Mucosa of descending colon (tissue), 3 donors: ENCODE data around the gene BCAT1. TPM values are rescaled to one million over a fixed set of nuclear protein-coding genes. Genes with fewer than 3 reads are reported as not detected.

Experiments
- ATAC-seq: fragments of 200-7000 bp; cut with Tn5 transposase; one replicate; pipeline ENCODE4 v1.9.1; 2020; ENCODE audit warnings: mild to moderate bottlenecking, moderate library complexity
- DNase-seq, 3 donors: peaks; one replicate each; pipeline ENCODE4 v3.0.0-alpha.2; 2020
- H3K36me3 ChIP-seq: fragments of 200-600 bp; one replicate; pipeline ENCODE4 v1.8.0; 2021; ENCODE audit warnings: low read depth, mild to moderate bottlenecking
- H3K4me1 ChIP-seq: fragments of 200-600 bp; one replicate; pipeline ENCODE4 v1.8.0; 2021; ENCODE audit warnings: low read depth, mild to moderate bottlenecking
- H3K4me3 ChIP-seq: fragments of 200-600 bp; one replicate; pipeline ENCODE4 v1.8.0; 2021; ENCODE audit warnings: mild to moderate bottlenecking
- H3K9me3 ChIP-seq: fragments of 200-600 bp; one replicate; pipeline ENCODE4 v1.8.0; 2021; ENCODE audit warnings: mild to moderate bottlenecking
- intact Hi-C, 2 donors: fragments of 100-400 bp; cut with DNase I in 1 of 2; cut with micrococcal nuclease in 1 of 2; formaldehyde crosslinking; loops; one replicate each; pipeline versions ENCODE4 v1.11.0 to v1.11.1; 2022; cut with DNase I, micrococcal nuclease
- total RNA-seq, 3 donors: library from RNA; stranded (reverse); fragmentation: NEBNext Ultra II Directional in 2 of 3; extraction: Animal tissue kit (Norgen Biotek cat#: 25700) in 2 of 3; gene quantifications; one replicate each; pipeline versions ENCODE4 v1.2.1 to v1.2.4, GENCODE V29; 2021 to 2023
- TF ChIP-seq, protein P1 (sequence below): fragments of 200-600 bp; IDR thresholded peaks from one replicate; pipeline ENCODE4 v1.8.0; 2022; ENCODE audit warnings: antibody characterized with exemption, mild to moderate bottlenecking
- donor health status: DM: no; HTN: no; CAD: no; lungs with moderate emphysema.
- donor health status: DM: no; HTN: no; CAD: no.
- donor health status: DM: no; HTN: yes; CAD: no.

Gene BCAT1
- total RNA-seq, 3 donors from 2014 or later: 5.3 to 19.7 (median 11.1) TPM

DNA sequence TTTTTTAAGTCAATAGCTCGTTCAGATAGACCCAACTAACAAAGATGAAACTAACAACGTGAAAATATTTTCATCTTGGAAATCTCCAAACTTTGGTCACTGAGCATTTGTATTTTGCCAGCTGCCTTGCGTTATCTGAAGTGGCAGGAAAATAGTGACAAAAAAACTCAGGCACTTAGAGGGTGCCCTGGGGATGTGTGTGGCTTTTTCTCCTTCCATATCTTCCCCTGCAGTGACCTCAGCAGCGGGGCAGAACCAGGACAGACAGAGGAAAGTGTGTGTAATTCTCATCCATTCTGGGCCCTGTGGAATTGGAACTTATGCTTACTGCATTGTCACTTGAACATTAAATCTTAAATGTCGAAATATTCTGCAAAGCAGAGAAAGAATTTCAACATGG, 152.0 kb downstream of the BCAT1 start:
- ATAC-seq: no peak

DNA sequence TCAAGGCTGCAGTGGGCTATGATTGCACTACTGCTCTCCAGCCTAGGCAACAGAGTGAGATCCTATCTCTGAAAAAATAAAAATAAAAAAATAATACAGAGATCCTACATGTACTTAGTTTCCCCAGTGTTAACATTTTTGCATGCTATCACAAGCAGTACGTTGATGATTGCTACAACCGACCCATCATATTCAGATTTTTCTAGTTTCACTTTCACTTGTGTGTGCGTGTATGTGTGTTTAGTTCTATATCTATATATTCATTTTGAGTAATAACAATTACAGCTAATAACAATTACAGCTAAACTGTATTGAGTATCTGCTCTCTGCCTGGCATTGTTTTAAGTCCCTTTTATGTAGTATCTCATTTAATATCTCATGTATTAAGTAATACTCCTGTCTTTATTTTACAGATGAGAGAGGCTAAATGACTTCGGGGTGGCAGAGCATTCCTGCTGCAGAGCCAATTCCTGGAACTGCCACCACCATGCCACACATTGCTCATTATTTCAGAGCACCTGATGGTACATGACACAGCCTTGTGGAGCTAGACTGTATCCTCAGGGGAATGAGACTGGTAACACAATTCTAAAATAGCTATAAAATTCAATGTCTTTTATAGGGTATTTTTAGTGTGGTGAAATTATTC, 153.1 kb downstream of the BCAT1 start:
- DNase-seq: no peak
- Histone ChIP-seq H3K36me3 (no peaks in the 10 kb centered on the region), H3K4me1 (no peaks in the 10 kb centered on the region), H3K4me3 (no peak overlapping the region), H3K9me3 (no peaks in the 10 kb centered on the region)
- intact Hi-C loops: no loop called here
- ATAC-seq: peak; percentile 56
- TF ChIP-seq, protein P1, sequence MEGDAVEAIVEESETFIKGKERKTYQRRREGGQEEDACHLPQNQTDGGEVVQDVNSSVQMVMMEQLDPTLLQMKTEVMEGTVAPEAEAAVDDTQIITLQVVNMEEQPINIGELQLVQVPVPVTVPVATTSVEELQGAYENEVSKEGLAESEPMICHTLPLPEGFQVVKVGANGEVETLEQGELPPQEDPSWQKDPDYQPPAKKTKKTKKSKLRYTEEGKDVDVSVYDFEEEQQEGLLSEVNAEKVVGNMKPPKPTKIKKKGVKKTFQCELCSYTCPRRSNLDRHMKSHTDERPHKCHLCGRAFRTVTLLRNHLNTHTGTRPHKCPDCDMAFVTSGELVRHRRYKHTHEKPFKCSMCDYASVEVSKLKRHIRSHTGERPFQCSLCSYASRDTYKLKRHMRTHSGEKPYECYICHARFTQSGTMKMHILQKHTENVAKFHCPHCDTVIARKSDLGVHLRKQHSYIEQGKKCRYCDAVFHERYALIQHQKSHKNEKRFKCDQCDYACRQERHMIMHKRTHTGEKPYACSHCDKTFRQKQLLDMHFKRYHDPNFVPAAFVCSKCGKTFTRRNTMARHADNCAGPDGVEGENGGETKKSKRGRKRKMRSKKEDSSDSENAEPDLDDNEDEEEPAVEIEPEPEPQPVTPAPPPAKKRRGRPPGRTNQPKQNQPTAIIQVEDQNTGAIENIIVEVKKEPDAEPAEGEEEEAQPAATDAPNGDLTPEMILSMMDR: no peak

More for the DNA sequence above, 152.0 kb downstream of the BCAT1 start:
- H3K9me3 ChIP-seq: no peaks in the 10 kb centered on the region
- no peaks in the 10 kb centered on the region for H3K36me3 ChIP-seq
- no peaks in the 10 kb centered on the region for H3K4me1 ChIP-seq
- no peak overlapping the region for H3K4me3 ChIP-seq
- DNase-seq: no peak
- TF ChIP-seq, protein P1: no peak
- intact Hi-C loops: no loop called here

DNA sequence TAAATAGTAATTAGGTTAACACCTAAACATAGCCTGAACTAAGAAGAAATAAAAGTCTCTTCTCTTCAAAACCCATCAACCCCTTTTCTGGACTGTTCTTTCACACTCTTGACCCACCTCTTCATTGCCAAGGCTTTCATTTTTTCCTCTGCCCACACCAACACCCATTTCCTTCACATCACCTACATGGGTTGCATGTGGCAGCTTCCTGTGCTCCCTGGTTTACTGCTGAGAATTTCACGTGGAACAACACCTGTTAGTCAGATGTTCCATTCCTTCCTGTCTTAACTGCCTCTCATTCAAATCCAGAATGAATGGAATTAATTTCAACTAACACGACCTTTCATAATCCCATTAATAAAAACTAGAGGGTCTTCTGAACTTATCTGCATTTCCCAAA, 157.3 kb downstream of the BCAT1 start:
- DNase-seq: no peak
- TF ChIP-seq, protein P1: no peak
- Histone ChIP-seq H3K4me1 (no peaks in the 10 kb centered on the region), H3K4me3 (no peak overlapping the region), H3K36me3 (no peaks in the 10 kb centered on the region), H3K9me3 (no peaks in the 10 kb centered on the region)
- intact Hi-C loops: no loop called here
- no peak for ATAC-seq

DNA sequence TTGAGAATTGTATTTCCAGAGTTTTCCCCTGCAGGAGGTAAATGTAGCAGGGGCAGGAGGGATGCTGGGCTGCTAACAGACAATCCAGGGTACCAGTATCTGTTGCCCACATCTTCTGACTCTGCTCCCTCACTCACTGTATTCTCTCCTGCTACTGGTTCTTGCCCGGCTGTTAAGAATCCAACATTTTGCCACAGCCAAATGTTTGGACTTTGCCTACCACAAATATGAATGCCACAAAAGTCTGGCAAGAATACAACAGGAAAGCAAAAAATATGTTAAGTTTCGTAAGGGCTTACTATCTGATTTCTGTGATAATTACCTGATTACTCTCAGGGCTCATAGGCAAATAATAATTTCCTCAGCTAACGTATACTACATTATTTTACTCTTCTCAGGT, 160.0 kb downstream of the BCAT1 start:
- Histone ChIP-seq H3K36me3 (no peaks in the 10 kb centered on the region), H3K4me1 (no peaks in the 10 kb centered on the region), H3K9me3 (no peaks in the 10 kb centered on the region), H3K4me3 (no peak overlapping the region)
- intact Hi-C loops: no loop called here
- DNase-seq (no peak), ATAC-seq (no peak)
- TF ChIP-seq, protein P1: no peak

DNA sequence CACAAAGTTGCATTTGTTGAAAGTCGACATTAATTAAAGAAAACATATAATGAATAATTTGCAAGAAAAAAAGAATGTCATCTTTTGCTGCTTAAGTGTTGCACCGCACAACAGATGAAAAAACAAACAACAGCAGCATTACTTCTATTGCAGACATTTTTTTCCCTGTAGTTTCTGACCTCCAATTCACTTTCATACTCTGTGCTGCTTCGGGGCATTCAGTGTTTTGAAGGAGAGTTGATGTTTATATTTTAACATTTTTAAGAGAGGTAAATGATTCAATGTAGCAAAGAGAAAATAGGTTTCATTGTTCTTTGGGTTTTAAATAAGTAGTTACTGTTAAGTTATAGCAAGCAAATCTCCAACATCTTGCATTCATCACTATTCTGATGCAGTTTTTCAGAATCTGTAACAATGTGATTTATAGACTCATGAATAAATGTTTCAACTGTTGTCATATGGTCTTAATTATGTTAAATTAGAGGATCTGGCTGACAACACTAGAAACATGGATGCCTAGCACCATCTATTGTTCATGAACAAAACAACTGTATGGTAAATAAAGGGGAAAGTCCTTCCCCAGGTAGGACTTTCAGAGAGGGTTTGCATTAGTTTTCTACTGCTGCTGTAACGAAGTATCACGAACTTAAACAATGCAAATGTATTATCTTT, 168.1 kb downstream of the BCAT1 start:
- DNase-seq (no peak), ATAC-seq (no peak)
- no peaks in the 10 kb centered on the region for H3K4me1 ChIP-seq
- no peaks in the 10 kb centered on the region for H3K36me3 ChIP-seq
- intact Hi-C loops: no loop called here
- H3K9me3 ChIP-seq: no peaks in the 10 kb centered on the region
- TF ChIP-seq, protein P1: no peak
- H3K4me3 ChIP-seq: no peak overlapping the region
